H1 (cell line): ENCODE data around the gene MFGE8. TPM values are rescaled to one million over a fixed set of nuclear protein-coding genes. Genes with fewer than 3 reads are reported as not detected.

Source experiments
- POLR2AphosphoS5 ChIP-seq: IDR thresholded peaks from 2 replicates; pipeline ENCODE4 v1.6.1; 2011; ENCODE audit warnings: low read depth, low read length
- RBBP5 ChIP-seq: IDR thresholded peaks from 2 replicates; pipeline ENCODE4 v1.7.1; 2012; ENCODE audit warnings: low read depth, mild to moderate bottlenecking, inconsistent platforms, low read length, moderate library complexity, borderline replicate concordance
- SIX5 ChIP-seq: IDR thresholded peaks from 2 replicates; pipeline ENCODE4 v1.6.1; 2011; ENCODE audit warnings: mild to moderate bottlenecking, low read depth, low read length
- polyA plus RNA-seq, 7 experiments: library from polyadenylated mRNA; depleted of rRNA in 3 of 7; stranded (reverse) in 5 of 7; unstranded in 2 of 7; fragments of >200 nt in 5 of 7; fragments of 200-250 nt in 2 of 7; gene quantifications; 1 replicate in 5 of 7; 2 replicates in 1 of 7; 4 replicates in 1 of 7; pipeline versions ENCODE4 v1.2.1 to v1.2.3, GENCODE V29; 2011 to 2013; ENCODE audit warnings: missing spikeins in 2 of 7, mixed read lengths in 2 of 7
- total RNA-seq: library from RNA; stranded (reverse); fragmentation: NEBNext Ultra II Directional; extraction: Animal tissue kit (Norgen Biotek cat#: 25700); gene quantifications from 2 replicates; pipeline ENCODE4 v1.2.1, GENCODE V29; 2021

MFGE8 gene
- total and polyA plus RNA-seq, 2 of the 8 experiments (the other 6 are each of a cell fraction or from before 2014, with no cell fraction given): 1,237 to 2,117 TPM

GRCh38 chr15:88858934-88859333 is 54.2 kb downstream of the MFGE8 start (continued):
- no peak for TF ChIP-seq RBBP5
- TF ChIP-seq POLR2AphosphoS5: no peak
- no peak for TF ChIP-seq SIX5
